GM19239 (cell line): ENCODE measurements around the gene TERB1.

Experiments used
- DNase-seq: peaks from one replicate; pipeline ENCODE4 v3.0.0; 2011; ENCODE audit warnings: low spot score; ENCODE audit not compliant: insufficient read length
- FAIRE-seq: peaks from 2 replicates; lab custom pipeline; 2011; peaks lifted over from hg19 to GRCh38; lab: Jason Lieb, UNC

The TERB1 gene

DNA sequence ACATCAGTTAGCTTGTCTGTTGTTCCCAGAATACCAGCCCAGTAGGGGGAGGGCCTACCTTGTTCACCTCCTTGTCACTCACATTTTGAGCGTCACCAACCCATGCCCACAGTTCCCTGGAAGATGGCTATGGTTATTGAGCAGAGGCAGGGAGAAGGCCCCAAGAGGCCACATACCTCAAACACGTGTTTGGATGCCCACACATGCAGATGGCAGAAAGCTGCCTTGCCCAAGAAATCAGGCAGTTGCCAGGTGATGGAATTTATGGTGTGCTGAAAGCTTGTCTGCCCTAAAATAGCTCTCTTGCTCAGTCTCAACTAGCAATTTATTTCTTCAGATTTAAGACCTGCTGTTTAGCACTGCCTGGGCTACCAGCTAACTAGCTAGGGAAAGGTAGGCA, 88.3 kb downstream of the TERB1 start:
- DNase-seq (no peak), FAIRE-seq (no peak)

DNA sequence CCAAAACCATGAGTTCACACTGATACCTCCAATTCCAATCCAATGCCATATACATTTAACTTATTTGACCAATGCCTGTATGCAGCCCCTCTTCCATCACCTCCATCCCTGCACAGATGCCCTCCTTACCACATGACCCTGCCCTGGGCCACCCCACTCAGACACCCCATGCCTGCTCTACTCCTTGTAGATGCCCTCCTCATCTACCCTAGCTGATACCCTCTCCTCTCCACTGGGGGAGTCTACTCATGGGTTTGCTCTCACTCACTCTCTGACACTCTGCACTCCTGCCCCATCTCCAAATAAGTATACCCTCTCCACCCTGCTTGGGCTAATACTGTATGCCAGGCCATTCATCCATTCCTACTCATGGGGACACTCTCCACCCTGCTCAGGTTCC, 88.9 kb downstream of the TERB1 start:
- no peak for FAIRE-seq
- DNase-seq: no peak

DNA sequence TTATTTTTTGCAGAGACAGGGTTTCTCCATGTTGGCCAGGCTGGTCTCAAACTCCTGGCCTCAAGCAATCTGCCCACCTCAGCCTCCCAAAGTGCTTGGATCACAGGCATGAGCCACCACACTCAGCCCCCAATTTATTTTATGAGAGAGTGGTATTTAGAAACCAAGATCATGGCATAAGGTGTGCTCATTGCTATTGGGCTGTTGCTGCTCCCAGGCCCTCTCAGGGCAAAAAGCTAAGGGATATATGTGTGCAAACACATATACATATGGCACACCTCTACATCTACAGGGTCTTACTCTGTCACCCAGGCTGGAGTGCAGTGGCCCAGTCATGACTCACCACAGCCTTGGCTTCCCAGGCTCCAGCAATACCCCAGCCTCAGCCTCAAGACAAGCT, 89.8 kb downstream of the TERB1 start:
- FAIRE-seq: no peak
- no peak for DNase-seq

DNA sequence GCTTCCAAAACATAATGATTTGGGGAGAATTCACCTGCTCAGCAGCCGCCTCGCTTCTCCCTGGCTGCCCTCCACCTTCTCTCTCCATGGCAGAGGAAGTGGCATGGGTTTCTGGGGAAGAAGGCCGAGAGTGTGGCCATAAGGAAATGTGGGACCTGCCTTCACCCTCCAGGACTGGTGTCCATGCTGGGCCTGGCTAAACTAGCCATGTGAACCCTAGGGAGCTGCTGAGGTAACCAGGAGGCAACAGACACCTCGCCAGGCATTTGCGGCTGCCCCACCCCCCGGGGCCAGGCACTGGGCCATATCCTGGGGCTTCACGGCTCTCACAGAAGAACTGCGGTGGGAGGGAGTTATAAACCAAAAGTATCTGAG, 94.9 kb downstream of the TERB1 start:
- FAIRE-seq: no peak
- DNase-seq: no peak

DNA sequence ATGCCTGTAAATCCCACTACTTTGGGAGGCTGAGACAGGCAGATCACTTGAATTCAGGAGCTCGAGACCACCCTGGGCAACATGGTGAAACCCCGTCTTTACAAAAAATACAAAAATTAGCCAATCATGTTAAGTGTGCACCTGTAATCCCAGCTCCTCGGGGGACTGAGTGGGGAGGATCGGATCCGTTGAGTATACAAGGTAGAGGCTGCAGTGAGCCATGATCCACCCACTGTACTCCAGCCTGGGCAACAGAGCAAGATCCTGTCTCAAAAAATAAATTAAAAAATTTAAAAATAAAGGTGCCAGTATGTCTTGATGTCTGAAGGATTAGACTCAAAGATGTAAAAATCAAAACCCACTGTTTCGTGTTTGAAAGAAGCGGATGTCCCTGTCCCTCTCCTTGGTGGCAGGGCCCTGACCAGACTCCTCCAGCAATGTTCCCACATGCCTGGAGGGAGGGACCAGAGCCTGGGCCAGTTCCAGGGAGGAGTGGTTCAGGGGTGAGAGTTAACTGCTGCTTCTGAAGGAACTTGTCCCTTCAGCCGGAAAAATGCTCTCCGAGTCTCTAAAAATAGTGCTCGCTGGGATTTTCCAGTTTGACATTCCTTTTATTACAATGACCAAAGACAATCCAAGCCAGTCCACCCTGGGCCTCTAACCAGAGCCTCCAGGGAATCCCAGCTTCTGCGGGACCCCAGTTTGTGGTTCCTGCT, 95.4 kb downstream of the TERB1 start:
- FAIRE-seq: no peak
- no peak for DNase-seq
